GM18499 (cell line): Measurements from ENCODE around the gene MUC6.
"Not testable (repeated sequence)": the region's sequence is repeated elsewhere in the genome, so short reads cannot be mapped to it uniquely, and the experiment has no call there.

Experiments used
- ATAC-seq: cut with Tn5 transposase; IDR thresholded peaks from one replicate; pipeline ENCODE4 v1.9.1; 2021; ENCODE audit warnings: moderate number of reproducible peaks; ENCODE audit not compliant: insufficient read depth, unreplicated experiment

Gene MUC6

DNA sequence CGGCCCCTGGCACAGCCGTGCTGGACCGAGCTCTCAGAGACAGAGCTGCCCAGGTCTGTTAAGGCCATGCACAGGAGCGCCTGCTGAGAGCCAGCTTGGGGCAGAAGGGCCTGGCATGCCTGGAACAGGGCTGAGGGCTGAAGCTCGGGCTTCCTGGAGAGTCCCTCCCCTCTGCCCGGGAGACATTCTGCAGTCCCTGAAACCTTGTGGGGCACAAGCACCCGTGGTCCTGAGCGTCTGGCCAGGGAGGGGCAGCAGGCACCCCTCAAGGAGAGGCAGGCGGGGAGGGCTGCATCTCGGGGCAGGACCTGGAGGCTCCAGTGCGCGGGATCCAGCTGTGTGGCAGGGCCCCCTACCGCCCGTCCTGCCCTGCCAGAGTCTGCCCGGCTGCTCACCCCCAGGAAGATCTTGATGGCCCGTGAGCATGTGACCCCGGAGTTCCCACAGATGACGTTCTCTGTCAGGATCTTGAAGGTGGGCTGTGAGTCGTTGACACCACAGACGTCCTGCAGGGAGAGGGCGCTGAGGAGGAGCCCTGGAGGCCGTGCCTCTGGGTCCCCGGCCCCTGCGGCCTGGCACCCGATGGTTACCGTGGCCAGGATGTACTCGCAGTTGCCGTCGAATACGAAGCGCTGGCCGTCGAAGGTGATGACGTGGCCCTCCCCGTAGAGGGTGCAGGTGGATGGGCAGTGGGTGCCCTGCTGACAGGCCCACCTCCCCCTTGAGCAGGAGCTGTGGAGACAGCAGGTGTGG, 10.9 kb downstream of the MUC6 start:
- no peak for ATAC-seq

GRCh38 chr11:1024597-1025409, 11.7 kb downstream of the MUC6 start:
- no peak for ATAC-seq

DNA sequence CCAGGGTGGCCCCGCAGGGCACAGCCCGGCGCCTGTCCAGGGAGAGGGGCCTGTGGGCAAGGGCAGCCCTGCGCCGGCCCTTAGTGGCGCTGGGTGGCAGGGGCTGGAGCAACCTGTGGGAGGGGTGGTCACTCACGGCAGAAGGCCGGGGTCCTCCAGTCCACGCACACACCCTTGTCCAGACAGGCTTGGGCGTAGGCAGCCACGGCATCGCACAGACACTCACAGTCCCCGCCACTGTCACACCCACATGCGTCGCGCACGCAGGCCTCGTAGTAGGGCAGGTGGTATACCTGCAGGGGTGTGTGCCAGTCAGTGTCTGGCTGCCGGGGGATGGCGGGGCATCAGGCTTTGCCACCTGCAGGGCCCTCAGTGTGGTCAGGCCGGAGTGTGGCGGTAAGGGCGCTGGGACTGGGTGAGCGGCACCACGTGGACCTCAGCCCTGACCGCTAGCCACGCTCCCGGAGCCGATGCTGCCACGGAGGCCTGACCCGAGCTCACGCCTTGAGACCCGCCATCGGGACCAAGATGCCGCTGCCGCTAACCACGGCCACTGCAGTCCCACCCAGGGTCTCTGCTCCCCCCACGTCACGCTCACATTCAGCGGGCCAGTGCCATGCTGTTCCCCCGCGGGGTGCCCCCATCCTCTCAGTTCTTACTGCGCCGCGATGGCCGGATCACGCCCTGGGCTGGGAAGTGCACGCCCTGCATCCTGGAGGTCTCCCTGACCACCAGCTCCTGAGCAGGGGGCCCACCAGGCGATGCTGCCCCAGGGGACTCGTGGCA, 12.5 kb downstream of the MUC6 start:
- ATAC-seq = no peak

DNA sequence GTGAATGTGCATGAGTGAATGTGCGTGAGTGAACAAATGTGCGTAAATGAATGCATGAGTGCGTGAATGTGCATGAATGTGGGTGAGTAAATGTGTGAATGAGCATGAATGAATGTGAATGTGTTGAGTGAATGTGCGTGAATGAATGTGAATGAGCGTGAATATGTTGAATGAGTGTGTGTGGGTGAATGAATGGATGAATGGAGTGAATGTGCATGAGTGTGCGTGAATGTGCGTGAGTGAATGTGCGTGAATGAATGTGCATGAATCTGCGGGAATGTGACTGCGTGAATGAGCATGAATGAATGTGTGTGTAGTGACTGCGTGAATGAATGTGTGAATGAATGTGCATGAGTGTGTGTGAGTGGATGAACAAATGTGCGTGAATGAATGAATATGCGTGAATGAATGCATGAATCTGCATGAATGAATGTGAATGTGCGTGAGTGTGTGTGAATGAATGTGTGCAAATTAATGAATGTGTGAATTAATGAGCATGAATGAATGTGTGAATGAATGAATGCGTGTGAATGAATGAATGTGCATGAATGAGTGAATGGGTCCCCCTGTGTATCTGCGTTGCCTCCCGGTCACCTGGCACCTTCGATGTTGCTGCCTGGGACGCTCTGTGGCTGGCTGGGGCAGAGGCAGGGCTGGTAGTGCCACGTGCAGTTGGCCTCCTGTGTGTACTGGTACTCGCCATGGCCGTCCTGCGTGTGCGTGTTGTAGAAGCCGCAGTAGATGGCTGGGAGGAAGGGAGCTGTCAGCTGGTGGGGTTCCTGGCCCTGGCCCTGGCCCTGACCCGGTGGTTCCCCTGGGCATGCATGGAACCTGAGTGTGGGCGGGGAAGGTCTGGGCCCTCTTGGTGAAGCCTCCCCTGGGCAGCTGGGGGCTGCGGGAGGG, 13.4 kb downstream of the MUC6 start:
- no peak for ATAC-seq

GRCh38 chr11:1022411-1022810, 14.1 kb downstream of the MUC6 start:
- no peak for ATAC-seq

GRCh38 chr11:1020211-1020905, 16.2 kb downstream of the MUC6 start:
- no peak for ATAC-seq

GRCh38 chr11:1019321-1019910, 17.1 kb downstream of the MUC6 start:
- ATAC-seq = no peak

GRCh38 chr11:1018091-1018490, 18.4 kb downstream of the MUC6 start:
- ATAC-seq = no peak

- ATAC-seq = no peak
Observed at GRCh38 chr11:1017269-1018005, 19.1 kb downstream of the MUC6 start.

DNA sequence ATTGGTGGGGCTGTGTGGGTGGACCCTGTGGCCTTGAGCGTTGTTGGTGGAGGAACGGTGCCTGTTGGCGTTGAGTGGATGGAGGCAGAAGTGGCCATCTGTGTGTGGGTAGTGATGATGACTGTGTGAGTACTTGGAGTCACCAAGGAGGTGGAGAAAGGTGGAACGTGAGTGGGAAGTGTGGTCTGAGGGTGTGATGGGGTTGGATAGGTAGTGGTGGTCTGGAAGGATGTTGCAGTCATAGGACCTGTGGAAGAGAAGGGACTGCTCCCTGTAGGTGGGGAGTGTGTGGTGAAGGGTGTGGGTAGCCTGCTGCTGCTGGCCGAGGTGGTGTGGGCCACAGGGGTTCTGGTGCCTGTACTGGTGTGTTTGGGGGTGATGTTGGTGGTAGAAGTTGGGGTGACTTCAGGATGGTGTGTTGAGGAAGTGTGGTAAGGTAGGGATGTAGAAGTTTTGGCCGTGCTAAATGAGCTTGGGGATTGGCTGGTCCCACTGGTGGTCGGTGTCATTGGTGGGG, 19.9 kb downstream of the MUC6 start:
- not testable (repeated sequence) for ATAC-seq

- no peak for ATAC-seq
Observed at GRCh38 chr11:1015826-1016545, 20.5 kb downstream of the MUC6 start.

GRCh38 chr11:1015064-1015463, 21.5 kb downstream of the MUC6 start:
- no peak for ATAC-seq

- ATAC-seq = no peak
Observed at GRCh38 chr11:1014276-1014675, 22.2 kb downstream of the MUC6 start.

DNA sequence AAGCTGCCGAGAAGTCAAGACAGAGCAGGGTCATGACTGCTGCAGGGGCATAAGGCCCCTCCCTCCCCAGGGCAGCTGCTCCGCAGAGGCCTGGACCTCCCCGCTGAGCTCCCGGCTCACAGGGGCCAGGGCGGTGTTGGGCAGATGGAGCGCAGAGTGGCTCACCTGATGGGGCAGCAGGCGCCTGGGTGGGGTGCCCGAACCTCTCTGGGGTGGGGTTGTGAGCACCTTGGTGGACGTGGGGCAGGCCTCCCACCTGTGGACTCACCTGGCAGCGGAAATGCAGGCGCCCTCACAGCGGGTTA, 22.9 kb downstream of the MUC6 start:
- ATAC-seq = no peak

GRCh38 chr11:1012740-1013630, 23.5 kb downstream of the MUC6 start:
- ATAC-seq = no peak

- no peak for ATAC-seq
Observed at GRCh38 chr11:1012291-1012690, 24.2 kb downstream of the MUC6 start.

DNA sequence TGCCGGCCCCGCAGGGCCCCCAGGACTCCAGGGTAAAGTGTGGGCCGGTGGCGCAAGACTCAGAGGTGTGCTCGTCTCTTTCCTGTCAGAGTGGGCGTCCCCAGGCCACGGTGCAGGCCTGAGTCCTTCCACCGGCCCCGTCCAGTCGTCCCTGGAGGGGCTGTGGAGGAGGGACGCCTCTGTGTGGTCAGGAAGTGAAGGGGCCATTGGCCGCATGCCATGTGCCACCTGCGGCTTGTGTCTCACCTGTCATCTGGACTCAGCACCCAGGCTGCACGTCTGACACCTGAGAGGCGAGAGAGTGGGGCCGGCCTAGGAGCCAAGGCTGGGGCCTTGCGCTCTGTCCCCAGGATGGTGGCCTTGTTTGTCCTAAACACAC, 25.2 kb downstream of the MUC6 start:
- no peak for ATAC-seq
